H9 (cell line): ENCODE measurements around the gene KRTAP5-7. TPM values are rescaled to one million over a fixed set of nuclear protein-coding genes. Genes with fewer than 3 reads are reported as not detected.

ENCODE experiments used
- DNase-seq: peaks from one replicate; pipeline ENCODE4 v3.0.0-alpha.2; 2017
- H2AFZ ChIP-seq: one replicate; pipeline ENCODE4 v1.6.1; 2013; ENCODE audit warnings: mild to moderate bottlenecking, low read length, control low read depth, moderate library complexity
- H2AK5ac ChIP-seq: 2 replicates; pipeline ENCODE4 v1.6.1; 2013; ENCODE audit warnings: low read length, control low read depth, mixed read lengths; ENCODE audit not compliant: insufficient read length
- H2BK120ac ChIP-seq: one replicate; pipeline ENCODE4 v1.6.1; 2013; ENCODE audit warnings: low read depth, mild to moderate bottlenecking, low read length, control low read depth, inconsistent platforms; ENCODE audit not compliant: poor library complexity, severe bottlenecking
- H2BK12ac ChIP-seq: 2 replicates; pipeline ENCODE4 v1.6.1; 2013; ENCODE audit warnings: low read length, control low read depth, mixed read lengths, low read depth; ENCODE audit not compliant: insufficient read length
- H2BK15ac ChIP-seq: 2 replicates; pipeline ENCODE4 v1.6.1; 2013; ENCODE audit warnings: low read depth, low read length, control low read depth
- H2BK20ac ChIP-seq: one replicate; pipeline ENCODE4 v1.6.1; 2013; ENCODE audit warnings: low read depth, mild to moderate bottlenecking, low read length, control low read depth, inconsistent platforms; ENCODE audit not compliant: poor library complexity, severe bottlenecking
- H2BK5ac ChIP-seq: 2 replicates; pipeline ENCODE4 v1.6.1; 2013; ENCODE audit warnings: low read length, control low read depth, mixed read lengths; ENCODE audit not compliant: insufficient read length
- H3K14ac ChIP-seq: 2 replicates; pipeline ENCODE4 v1.6.1; 2013; ENCODE audit warnings: low read length, control low read depth; ENCODE audit not compliant: insufficient read depth
- H3K18ac ChIP-seq: 2 replicates; pipeline ENCODE4 v1.6.1; 2013; ENCODE audit warnings: low read depth, mild to moderate bottlenecking, mixed read lengths, low read length, control low read depth; ENCODE audit not compliant: insufficient read length
- H3K23ac ChIP-seq: 2 replicates; pipeline ENCODE4 v1.6.1; 2013; ENCODE audit warnings: low read length, control low read depth, mixed read lengths, low read depth; ENCODE audit not compliant: insufficient read length
- H3K23me2 ChIP-seq: 2 replicates; pipeline ENCODE4 v1.6.1; 2013; ENCODE audit warnings: low read depth, mild to moderate bottlenecking, mixed read lengths, low read length, control low read depth; ENCODE audit not compliant: insufficient read length, poor library complexity, severe bottlenecking
- H3K27ac ChIP-seq: 2 replicates; pipeline ENCODE4 v1.5.1; 2013; ENCODE audit warnings: low read length, control low read depth, mixed read lengths, low read depth; ENCODE audit not compliant: insufficient read length
- H3K27me3 ChIP-seq: 2 replicates; pipeline ENCODE4 v1.6.1; 2013; ENCODE audit warnings: low read length, control low read depth, inconsistent platforms; ENCODE audit not compliant: insufficient read depth
- H3K4ac ChIP-seq: 2 replicates; pipeline ENCODE4 v1.6.1; 2013; ENCODE audit warnings: low read depth, mild to moderate bottlenecking, control low read depth, inconsistent platforms, low read length, moderate library complexity
- H3K4me1 ChIP-seq: 2 replicates; pipeline ENCODE4 v1.6.1; 2013; ENCODE audit warnings: low read length, control low read depth, inconsistent platforms; ENCODE audit not compliant: insufficient read depth
- H3K4me2 ChIP-seq: 2 replicates; pipeline ENCODE4 v1.6.1; 2013; ENCODE audit warnings: low read length, control low read depth, mixed read lengths; ENCODE audit not compliant: insufficient read length, insufficient read depth
- H3K56ac ChIP-seq: 2 replicates; pipeline ENCODE4 v1.6.1; 2013; ENCODE audit warnings: low read depth, mild to moderate bottlenecking, mixed read lengths, low read length, control low read depth; ENCODE audit not compliant: insufficient read length
- H3K79me1 ChIP-seq: 2 replicates; pipeline ENCODE4 v1.6.1; 2013; ENCODE audit warnings: low read depth, mild to moderate bottlenecking, moderate library complexity, low read length, control low read depth, inconsistent platforms; ENCODE audit not compliant: insufficient read depth, poor library complexity, severe bottlenecking
- H3K79me2 ChIP-seq: 2 replicates; pipeline ENCODE4 v1.6.1; 2013; ENCODE audit warnings: low read length, control low read depth, inconsistent platforms; ENCODE audit not compliant: insufficient read depth
- H3K9ac ChIP-seq: 2 replicates; pipeline ENCODE4 v1.6.1; 2013; ENCODE audit warnings: low read length, control low read depth, mixed read lengths; ENCODE audit not compliant: insufficient read length; ENCODE audit errors: extremely low read depth
- H3K9me3 ChIP-seq: one replicate; pipeline ENCODE4 v1.6.1; 2013; ENCODE audit warnings: low read depth, low read length, inconsistent platforms; ENCODE audit not compliant: control insufficient read depth
- H3T11ph ChIP-seq: one replicate; pipeline ENCODE4 v1.6.1; 2013; ENCODE audit warnings: mild to moderate bottlenecking, low read length, control low read depth, inconsistent platforms
- H4K20me1 ChIP-seq: one replicate; pipeline ENCODE4 v1.6.1; 2013; ENCODE audit not compliant: control insufficient read depth, insufficient read length, insufficient read depth
- H4K5ac ChIP-seq: 2 replicates; pipeline ENCODE4 v1.6.1; 2013; ENCODE audit warnings: low read depth, mild to moderate bottlenecking, mixed read lengths, low read length, control low read depth; ENCODE audit not compliant: insufficient read length
- H4K8ac ChIP-seq: replicated peaks from 2 replicates; pipeline ENCODE4 v1.6.1; 2013; ENCODE audit warnings: low read length, control low read depth, mixed read lengths, low read depth; ENCODE audit not compliant: insufficient read length
- H4K91ac ChIP-seq: 2 replicates; pipeline ENCODE4 v1.6.1; 2013; ENCODE audit warnings: low read depth, mild to moderate bottlenecking, moderate library complexity, mixed read lengths, low read length, control low read depth; ENCODE audit not compliant: insufficient read length
- H3K27ac Mint-ChIP-seq, 3 experiments: 2 replicates in 2 of 3; 3 replicates in 1 of 3; pipeline ENCODE4 v1.8.0; 2020 to 2021; ENCODE audit warnings: mixed read lengths in 3 of 3, mild to moderate bottlenecking in 1 of 3, moderate library complexity in 1 of 3
- H3K27me3 Mint-ChIP-seq: 2 replicates; pipeline ENCODE4 v1.8.0; 2021; ENCODE audit warnings: low read depth, mild to moderate bottlenecking, moderate library complexity, mixed read lengths
- H3K36me3 Mint-ChIP-seq, 3 experiments: 2 replicates in 2 of 3; 3 replicates in 1 of 3; pipeline ENCODE4 v1.8.0; 2020 to 2021; ENCODE audit warnings: low read depth in 3 of 3, mixed read lengths in 3 of 3; ENCODE audit not compliant: insufficient read depth in 1 of 3
- H3K4me1 Mint-ChIP-seq, 2 experiments: 2 replicates each; pipeline ENCODE4 v1.8.0; 2020; ENCODE audit warnings: mixed read lengths in 2 of 2
- H3K4me3 Mint-ChIP-seq, 2 experiments: 2 replicates in 1 of 2; 3 replicates in 1 of 2; pipeline ENCODE4 v1.8.0; 2020 to 2021; ENCODE audit warnings: mild to moderate bottlenecking in 2 of 2, mixed read lengths in 2 of 2, moderate library complexity in 1 of 2
- H3K9me3 Mint-ChIP-seq, 2 experiments: 2 replicates in 1 of 2; 3 replicates in 1 of 2; pipeline ENCODE4 v1.8.0; 2020; ENCODE audit warnings: mild to moderate bottlenecking in 2 of 2, mixed read lengths in 2 of 2, moderate library complexity in 1 of 2
- WGBS: extraction: QIAGEN DNeasy Blood & Tissue Kit; methylation state at CpG from one replicate; pipeline ENCODE4 v1.1.7; 2013; ENCODE audit warnings: missing lambda C conversion rate, low lambda C conversion rate, mixed read lengths; ENCODE audit not compliant: insufficient read length; ENCODE audit errors: extremely low coverage; 5-methylcytosine and 5-hydroxymethylcytosine counted together
- total RNA-seq: library from RNA; stranded (reverse); gene quantifications from 2 replicates; pipeline ENCODE4 v1.2.1, GENCODE V29; 2021
- TF ChIP-seq, protein P1 (sequence below): fragments of 200-600 bp; sonication (generic); conservative IDR thresholded peaks from 3 replicates; pipeline ENCODE4 v1.8.0; 2021; ENCODE audit warnings: antibody characterized with exemption, mild to moderate bottlenecking

KRTAP5-7 gene
- total RNA-seq, 1 experiment from 2014 or later = not detected

DNA sequence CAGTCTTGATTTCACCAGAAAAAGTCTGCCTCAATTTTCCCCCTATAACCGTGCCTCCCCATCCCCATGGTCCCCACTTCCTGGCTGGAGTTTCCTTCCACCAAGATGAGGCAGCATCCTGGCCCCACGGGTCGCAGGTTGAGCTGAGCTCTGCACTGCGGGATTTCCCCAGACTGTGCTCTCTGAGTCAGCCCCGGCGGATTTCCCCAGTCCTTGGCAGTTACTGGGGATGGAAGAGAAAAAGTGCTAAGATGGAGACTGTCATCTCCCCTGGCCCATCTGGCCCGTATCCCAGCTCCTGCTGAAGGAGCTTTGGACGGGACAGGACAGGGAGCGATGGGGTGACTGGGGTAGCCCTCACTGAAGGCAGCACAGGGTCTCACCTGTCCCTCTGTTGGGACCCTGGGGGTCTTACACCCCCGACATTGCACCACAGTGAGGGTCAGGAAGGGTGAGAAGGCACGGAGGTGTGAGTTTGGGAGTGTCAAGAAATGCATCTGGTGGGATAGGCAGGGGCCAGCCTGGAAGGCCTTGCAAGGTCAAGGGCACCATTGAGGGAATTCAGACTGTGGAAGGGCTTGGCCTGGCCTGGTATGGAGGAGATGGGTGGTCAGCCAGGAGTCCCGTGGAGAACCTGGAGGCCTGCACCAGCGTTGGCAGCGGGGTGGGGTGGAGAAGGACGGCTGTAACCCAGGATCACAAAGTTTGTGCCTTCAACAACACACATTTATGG lies 37.6 kb upstream of the KRTAP5-7 start:
- H3K4me3 Mint-ChIP-seq = no peak overlapping the region
- H3K27me3 Mint-ChIP-seq = no peaks in the 10 kb centered on the region

More for the DNA sequence above, 37.6 kb upstream of the KRTAP5-7 start:
- Histone ChIP-seq H3K4me2 (no peak overlapping the region), H3K56ac (no peak overlapping the region), H2BK120ac (no peak overlapping the region), H4K91ac (no peak overlapping the region), H3T11ph (no peak overlapping the region), H3K9me3 (no peaks in the 10 kb centered on the region), H2BK5ac (no peak overlapping the region), H2BK12ac (no peak overlapping the region), H2BK15ac (no peak overlapping the region), H3K79me2 (no peaks in the 10 kb centered on the region), H2BK20ac (no peak overlapping the region), H3K14ac (no peak overlapping the region), H3K4me1 (no peaks in the 10 kb centered on the region), H3K79me1 (no peaks in the 10 kb centered on the region), H4K5ac (no peak overlapping the region), H3K27me3 (no peaks in the 10 kb centered on the region), H2AFZ (no peak overlapping the region), H3K18ac (no peak overlapping the region), H2AK5ac (no peak overlapping the region), H4K20me1 (no peaks in the 10 kb centered on the region), H3K23me2 (no peaks in the 10 kb centered on the region), H3K9ac (no peak overlapping the region), H3K27ac (no peak overlapping the region), H4K8ac (no peak overlapping the region), H3K23ac (no peak overlapping the region), H3K4ac (no peak overlapping the region)
- Mint-ChIP-seq H3K27ac (peak overlapping the region in 1 of 3 experiments; percentile 63; a peak in 2 of 7 replicates), H3K36me3 (peaks cover 22 to 77% (median 36%) of the 10 kb centered on the region in 3 experiments), H3K9me3 (no peaks in the 10 kb centered on the region), H3K4me1 (peaks cover 4 to 6% of the 10 kb centered on the region in 2 experiments; a peak in 3 of 4 replicates)
- DNase-seq = no peak
- TF ChIP-seq, protein P1, sequence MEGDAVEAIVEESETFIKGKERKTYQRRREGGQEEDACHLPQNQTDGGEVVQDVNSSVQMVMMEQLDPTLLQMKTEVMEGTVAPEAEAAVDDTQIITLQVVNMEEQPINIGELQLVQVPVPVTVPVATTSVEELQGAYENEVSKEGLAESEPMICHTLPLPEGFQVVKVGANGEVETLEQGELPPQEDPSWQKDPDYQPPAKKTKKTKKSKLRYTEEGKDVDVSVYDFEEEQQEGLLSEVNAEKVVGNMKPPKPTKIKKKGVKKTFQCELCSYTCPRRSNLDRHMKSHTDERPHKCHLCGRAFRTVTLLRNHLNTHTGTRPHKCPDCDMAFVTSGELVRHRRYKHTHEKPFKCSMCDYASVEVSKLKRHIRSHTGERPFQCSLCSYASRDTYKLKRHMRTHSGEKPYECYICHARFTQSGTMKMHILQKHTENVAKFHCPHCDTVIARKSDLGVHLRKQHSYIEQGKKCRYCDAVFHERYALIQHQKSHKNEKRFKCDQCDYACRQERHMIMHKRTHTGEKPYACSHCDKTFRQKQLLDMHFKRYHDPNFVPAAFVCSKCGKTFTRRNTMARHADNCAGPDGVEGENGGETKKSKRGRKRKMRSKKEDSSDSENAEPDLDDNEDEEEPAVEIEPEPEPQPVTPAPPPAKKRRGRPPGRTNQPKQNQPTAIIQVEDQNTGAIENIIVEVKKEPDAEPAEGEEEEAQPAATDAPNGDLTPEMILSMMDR = no peak
- no CpG with 5 or more reads among the region's 15 CpGs for WGBS
